HEK293T (cell line): ENCODE data around the gene CDSN.

Source experiments
- BHLHE40 ChIP-seq: fragments of 450-650 bp; IDR thresholded peaks from 2 replicates; pipeline ENCODE4 v1.6.1; 2016; ENCODE audit warnings: mild to moderate bottlenecking, moderate library complexity, borderline replicate concordance
- ELF4 ChIP-seq: fragments of 450-650 bp; IDR thresholded peaks from 2 replicates; pipeline ENCODE4 v1.6.1; 2017; ENCODE audit warnings: antibody characterized with exemption
- FOXM1 ChIP-seq: fragments of 450-650 bp; IDR thresholded peaks from 2 replicates; pipeline ENCODE4 v1.6.1; 2017; ENCODE audit warnings: mild to moderate bottlenecking, borderline replicate concordance
- HDGF ChIP-seq: fragments of 450-650 bp; IDR thresholded peaks from 2 replicates; pipeline ENCODE4 v1.6.1; 2017; ENCODE audit warnings: antibody characterized with exemption, borderline replicate concordance
- L3MBTL2 ChIP-seq: fragments of 450-650 bp; conservative IDR thresholded peaks from 2 replicates; pipeline ENCODE4 v1.6.1; 2016; ENCODE audit warnings: mild to moderate bottlenecking
- NFRKB ChIP-seq: fragments of 450-650 bp; IDR thresholded peaks from 2 replicates; pipeline ENCODE4 v1.6.1; 2016; ENCODE audit warnings: mild to moderate bottlenecking, moderate library complexity
- PKNOX1 ChIP-seq: fragments of 450-650 bp; IDR thresholded peaks from 2 replicates; pipeline ENCODE4 v1.6.1; 2016
- SP1 ChIP-seq: fragments of 450-650 bp; IDR thresholded peaks from 2 replicates; pipeline ENCODE4 v1.6.1; 2017
- SUZ12 ChIP-seq: fragments of 450-650 bp; IDR thresholded peaks from 2 replicates; pipeline ENCODE4 v1.6.1; 2016; ENCODE audit warnings: mild to moderate bottlenecking
- TARDBP ChIP-seq: fragments of 450-650 bp; IDR thresholded peaks from 2 replicates; pipeline ENCODE4 v1.6.1; 2016

- TF ChIP-seq L3MBTL2, result no peak
- no peak for TF ChIP-seq SUZ12
- no peak for TF ChIP-seq SP1
- no peak for TF ChIP-seq NFRKB
- no peak for TF ChIP-seq FOXM1
- no peak for TF ChIP-seq HDGF
- TF ChIP-seq TARDBP, result no peak
- no peak for TF ChIP-seq PKNOX1
- TF ChIP-seq BHLHE40, result no peak
- TF ChIP-seq ELF4, result no peak
These were observed 29.7 kb upstream of the CDSN start for GRCh38 chr6:31149827-31150447.
